Measurements from ENCODE around the gene CDK5RAP1.

DNA sequence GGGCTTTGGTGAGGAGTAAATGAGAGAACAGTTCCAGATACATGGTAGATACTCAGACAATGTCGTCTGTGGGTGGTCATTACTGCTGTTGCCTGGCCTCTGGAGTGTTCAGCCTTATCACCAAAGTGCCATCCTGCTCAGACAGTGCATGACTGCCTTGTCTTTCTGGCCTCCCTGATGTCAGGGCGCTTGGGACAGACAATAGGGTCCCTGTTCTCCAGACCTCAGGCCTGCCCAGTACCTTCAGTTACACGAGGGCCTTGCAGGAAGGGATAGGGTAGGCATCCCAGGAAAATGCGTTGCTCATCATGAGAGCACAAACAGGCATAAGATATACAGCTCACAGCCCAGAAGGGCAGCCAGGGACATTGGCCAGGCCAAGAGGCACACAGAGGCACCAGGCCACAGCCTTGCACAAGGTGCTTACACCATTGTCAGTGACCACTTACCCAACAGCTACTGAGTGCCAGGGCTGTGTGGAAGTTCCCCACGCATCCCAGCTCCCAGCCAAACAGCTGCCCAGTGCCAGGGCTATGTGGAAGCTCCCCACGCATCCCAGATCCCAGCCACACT lies 90.9 kb downstream of the CDK5RAP1 start:
- TF ChIP-seq, protein P1, sequence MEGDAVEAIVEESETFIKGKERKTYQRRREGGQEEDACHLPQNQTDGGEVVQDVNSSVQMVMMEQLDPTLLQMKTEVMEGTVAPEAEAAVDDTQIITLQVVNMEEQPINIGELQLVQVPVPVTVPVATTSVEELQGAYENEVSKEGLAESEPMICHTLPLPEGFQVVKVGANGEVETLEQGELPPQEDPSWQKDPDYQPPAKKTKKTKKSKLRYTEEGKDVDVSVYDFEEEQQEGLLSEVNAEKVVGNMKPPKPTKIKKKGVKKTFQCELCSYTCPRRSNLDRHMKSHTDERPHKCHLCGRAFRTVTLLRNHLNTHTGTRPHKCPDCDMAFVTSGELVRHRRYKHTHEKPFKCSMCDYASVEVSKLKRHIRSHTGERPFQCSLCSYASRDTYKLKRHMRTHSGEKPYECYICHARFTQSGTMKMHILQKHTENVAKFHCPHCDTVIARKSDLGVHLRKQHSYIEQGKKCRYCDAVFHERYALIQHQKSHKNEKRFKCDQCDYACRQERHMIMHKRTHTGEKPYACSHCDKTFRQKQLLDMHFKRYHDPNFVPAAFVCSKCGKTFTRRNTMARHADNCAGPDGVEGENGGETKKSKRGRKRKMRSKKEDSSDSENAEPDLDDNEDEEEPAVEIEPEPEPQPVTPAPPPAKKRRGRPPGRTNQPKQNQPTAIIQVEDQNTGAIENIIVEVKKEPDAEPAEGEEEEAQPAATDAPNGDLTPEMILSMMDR (IDR thresholded peaks at IDR 0.05; ENCODE audit: low read depth, low read length): no peak
- TF ChIP-seq POLR2A (IDR thresholded peaks at IDR 0.05; ENCODE audit: extremely low read depth, insufficient read length) (no peak), MYC (IDR thresholded peaks at IDR 0.05; ENCODE audit: low read depth, low read length) (no peak)
- TF ChIP-seq, protein P2, sequence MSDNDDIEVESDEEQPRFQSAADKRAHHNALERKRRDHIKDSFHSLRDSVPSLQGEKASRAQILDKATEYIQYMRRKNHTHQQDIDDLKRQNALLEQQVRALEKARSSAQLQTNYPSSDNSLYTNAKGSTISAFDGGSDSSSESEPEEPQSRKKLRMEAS (IDR thresholded peaks at IDR 0.05; ENCODE audit: low read depth, low read length): no peak
